OCI-LY7 (cell line): ENCODE results near the gene FOLR2.

Experiments
- EZH2phosphoT487 ChIP-seq: fragments of 200-600 bp; sonication (generic); IDR thresholded peaks from 2 replicates; pipeline ENCODE4 v1.6.1; 2018; ENCODE audit warnings: low read depth, borderline replicate concordance, mild to moderate bottlenecking, mixed run types, antibody characterized with exemption, low read length, moderate library complexity, mixed read lengths
- TF ChIP-seq, protein P1 (sequence below): fragments of 200-600 bp; sonication (generic); conservative IDR thresholded peaks from 2 replicates; pipeline ENCODE4 v1.5.1; 2014; ENCODE audit warnings: mild to moderate bottlenecking, antibody characterized with exemption, low read length, moderate library complexity, mixed read lengths

DNA sequence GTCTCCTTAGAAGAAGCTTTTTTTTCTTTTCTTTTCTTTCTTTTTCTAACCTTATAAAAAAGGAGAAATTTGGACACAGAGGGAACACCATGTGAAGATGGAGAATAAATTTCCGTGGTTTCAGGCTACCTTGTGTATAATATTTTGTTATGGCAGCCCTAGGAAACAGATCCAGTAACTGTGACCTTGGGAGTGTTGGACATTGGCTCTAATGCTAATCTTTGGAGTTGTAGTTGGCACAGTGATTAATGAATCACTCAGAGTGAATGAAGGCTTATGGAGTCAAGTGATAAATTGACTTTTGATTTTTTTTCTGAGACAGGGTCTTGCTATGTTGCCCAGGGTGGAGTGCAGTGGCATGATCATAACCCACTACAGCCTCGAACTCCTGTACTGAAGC lies 42.9 kb downstream of the FOLR2 start:
- TF ChIP-seq, protein P1, sequence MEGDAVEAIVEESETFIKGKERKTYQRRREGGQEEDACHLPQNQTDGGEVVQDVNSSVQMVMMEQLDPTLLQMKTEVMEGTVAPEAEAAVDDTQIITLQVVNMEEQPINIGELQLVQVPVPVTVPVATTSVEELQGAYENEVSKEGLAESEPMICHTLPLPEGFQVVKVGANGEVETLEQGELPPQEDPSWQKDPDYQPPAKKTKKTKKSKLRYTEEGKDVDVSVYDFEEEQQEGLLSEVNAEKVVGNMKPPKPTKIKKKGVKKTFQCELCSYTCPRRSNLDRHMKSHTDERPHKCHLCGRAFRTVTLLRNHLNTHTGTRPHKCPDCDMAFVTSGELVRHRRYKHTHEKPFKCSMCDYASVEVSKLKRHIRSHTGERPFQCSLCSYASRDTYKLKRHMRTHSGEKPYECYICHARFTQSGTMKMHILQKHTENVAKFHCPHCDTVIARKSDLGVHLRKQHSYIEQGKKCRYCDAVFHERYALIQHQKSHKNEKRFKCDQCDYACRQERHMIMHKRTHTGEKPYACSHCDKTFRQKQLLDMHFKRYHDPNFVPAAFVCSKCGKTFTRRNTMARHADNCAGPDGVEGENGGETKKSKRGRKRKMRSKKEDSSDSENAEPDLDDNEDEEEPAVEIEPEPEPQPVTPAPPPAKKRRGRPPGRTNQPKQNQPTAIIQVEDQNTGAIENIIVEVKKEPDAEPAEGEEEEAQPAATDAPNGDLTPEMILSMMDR, result no peak
- TF ChIP-seq EZH2phosphoT487, result no peak
